HG02642 (cell line): ENCODE measurements around the gene PPP6R3.
A peak's percentile ranks its signal among the peaks of the same experiment; 100 is the strongest.
"Not testable (repeated sequence)": the region's sequence is repeated elsewhere in the genome, so short reads cannot be mapped to it uniquely, and the experiment has no call there.

Source experiments
- ATAC-seq: cut with Tn5 transposase; IDR thresholded peaks from one replicate; pipeline ENCODE4 v1.9.1; 2021; ENCODE audit warnings: mild to moderate bottlenecking; ENCODE audit not compliant: unreplicated experiment, poor library complexity

PPP6R3 gene

DNA sequence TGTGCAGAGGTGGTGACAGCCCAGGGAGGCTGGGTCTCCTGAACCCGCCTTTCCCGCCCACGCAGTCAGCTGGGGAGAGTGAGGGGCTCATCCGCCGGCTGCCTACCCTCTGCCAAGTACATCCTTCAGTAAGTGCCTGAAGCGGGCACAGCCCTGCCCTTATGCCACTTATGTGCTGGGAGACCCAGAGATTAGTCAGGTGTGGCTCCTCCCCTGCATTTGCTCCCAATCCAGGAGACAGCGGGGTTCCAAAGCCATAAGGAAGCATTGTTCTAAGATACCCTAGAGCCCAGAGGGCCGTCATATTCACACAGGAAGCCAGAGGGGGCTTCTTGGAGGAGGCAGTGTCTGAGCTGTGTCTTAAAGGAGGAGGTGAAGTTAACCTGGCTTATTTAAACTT is 5.8 kb upstream of the PPP6R3 start:
- no peak for ATAC-seq

DNA sequence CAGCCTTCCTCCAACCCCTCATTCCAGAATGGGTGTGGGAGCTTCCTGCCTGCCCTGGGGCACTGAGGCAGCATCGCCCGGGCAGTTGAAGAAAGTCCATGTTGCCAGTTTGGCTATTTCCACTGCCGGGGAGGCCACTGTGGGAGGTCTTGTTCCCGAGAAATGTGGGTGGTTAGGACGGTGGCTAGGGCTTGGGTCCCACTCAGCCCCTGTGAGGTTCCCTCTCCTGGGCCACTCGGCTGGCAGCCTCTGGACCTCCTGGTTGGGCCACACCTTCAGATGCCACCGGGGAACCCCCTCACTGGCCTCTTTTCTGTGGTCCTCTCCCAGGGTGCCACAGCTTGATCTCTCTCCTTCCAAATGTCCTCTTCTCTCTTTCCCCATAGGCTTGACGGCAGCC is 5.1 kb upstream of the PPP6R3 start:
- ATAC-seq: no peak

DNA sequence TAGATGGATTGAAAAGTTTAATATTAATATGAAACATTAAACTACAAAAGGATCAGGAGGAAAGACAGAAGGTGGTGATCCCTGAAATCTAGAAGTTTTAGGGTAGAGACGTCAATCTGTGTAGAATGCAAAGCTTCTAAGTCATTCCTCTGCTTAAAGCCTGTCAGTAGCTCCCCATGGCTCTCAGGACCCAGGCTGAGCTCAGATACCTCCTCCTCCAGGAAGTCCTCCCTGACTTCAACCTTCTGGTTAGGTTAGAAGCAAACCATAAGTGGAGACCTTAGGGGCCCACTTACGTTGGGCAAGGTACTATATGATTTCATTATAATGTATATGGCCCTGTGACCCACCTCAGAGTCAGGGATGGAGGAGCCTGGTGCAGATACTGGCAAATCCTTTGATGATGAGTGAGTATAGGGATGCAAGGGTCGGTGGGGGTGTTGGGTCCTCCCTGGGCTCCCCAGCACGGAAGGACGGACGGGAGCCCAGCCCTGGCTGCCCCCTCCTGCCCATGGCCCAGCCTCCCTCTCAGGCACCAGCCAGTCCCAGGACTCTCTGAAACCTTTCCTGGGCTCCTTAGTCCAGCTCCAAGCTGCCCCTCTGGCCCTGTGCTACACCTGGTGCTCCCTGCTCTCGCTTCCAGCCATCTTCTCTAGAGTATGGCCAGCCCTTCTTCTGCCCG is 3.2 kb upstream of the PPP6R3 start:
- no peak for ATAC-seq

DNA sequence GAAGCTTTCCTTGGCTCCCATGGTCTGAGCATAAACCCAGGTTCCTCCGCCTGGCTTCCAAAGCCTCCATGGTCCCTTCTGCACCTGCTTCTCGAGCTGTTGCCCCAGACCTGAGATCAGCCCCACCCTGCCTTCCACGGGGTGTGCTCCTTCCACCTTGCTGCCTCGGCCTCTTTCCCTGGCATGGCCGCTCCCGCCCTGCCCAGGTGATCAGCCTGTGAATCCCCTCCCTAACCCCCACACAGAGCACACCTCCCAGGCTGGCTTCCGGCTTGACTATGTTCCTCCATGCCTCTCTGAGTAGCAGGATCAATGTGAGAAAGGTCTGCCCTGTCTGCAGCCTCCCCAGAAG is 2.7 kb upstream of the PPP6R3 start:
- ATAC-seq: no peak

DNA sequence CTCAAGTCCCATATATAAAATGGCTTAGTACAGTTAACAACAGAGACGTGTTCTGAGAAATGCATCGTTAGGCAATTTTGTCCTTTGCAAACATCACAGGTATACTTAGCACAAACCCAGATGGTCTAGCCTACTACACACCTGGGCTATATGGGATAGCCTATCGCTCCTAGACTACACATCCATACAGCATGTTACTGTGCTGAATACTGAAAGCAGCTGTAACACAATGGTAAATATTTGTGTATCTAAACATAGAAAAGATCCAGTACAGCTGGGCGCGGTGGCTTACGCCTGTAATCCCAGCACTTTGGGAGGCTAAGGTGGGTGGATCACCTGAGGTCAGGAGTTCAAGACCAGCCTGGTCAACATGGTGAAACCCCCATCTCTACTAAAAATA is 2.2 kb upstream of the PPP6R3 start:
- not testable (repeated sequence) for ATAC-seq

DNA sequence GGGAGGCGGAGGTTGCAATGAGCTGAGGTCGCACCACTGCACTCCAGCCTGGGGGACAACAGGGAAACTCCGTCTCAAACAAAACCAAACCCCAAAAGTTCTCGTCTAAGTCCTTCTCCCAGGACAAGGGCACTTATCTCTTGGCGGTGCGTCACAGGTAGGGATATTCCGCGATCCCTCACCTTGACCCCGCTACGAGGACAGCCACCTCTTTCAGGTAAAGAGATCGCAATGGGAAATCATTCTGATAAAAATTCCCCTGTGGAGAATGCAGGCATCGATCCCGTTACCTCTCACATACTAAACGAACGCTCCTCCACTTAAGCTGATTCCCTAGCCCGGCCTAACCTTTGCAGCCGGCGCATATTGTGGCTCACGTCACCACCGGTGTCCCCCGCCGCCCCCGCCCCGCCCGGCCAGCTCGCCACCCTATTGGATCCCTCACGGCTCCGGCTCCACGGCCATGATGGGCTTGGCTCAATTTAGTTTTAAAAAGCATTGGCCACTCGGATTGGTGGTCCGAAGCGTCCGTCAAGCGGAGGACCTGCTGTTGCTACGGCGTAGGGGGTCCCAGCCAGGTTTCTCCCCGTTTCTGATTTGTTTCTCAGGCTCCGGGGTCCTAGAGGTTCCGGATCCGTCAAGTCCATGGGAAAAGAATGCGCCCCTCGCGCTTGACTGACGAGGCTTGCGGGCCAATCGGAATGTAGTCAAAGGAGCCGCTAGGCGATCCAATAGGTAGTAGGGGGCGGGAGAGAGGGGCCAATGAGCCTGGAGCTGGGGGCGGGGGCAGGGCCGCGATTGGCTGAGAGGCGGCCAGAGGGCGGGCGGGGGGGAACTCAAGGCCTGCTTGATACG is 439 bp upstream of the PPP6R3 start:
- ATAC-seq: peak; percentile 87

DNA sequence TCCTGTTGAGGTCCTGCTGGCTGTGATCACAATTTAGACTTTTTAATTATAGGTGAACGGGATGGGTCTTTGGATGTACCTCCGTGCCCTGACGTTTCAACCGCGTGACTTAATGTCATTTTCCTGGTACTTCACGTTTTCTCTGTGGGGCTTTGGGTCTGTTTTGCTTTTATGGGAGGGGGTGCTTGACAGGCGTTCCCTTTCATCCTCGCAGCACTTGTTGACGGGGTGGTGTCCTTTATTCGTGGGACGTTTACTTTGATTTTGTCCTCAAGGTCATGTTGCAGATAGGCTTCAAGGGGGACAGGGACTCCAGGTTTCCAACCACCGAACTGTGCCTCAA is 994 bp downstream of the PPP6R3 start:
- no peak for ATAC-seq

DNA sequence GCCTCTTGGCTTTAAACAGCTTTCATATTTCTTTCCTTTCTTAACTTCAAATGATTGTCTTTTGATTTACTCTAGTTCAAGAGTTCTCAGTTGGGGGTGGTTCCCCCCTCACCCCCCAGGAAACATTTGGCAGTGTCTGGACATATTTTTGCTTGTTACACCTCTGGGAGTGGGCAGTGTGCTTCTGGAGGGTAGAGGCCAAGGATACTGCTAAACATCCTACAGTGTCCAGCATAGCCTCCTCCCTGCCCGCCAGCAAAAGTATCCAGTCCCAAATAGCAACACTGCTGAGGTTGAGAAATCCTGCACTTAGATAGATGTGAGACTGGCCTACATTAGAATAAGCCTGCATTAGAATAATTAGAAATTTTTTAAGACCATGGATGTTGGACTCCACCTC is 3.2 kb downstream of the PPP6R3 start:
- no peak for ATAC-seq

DNA sequence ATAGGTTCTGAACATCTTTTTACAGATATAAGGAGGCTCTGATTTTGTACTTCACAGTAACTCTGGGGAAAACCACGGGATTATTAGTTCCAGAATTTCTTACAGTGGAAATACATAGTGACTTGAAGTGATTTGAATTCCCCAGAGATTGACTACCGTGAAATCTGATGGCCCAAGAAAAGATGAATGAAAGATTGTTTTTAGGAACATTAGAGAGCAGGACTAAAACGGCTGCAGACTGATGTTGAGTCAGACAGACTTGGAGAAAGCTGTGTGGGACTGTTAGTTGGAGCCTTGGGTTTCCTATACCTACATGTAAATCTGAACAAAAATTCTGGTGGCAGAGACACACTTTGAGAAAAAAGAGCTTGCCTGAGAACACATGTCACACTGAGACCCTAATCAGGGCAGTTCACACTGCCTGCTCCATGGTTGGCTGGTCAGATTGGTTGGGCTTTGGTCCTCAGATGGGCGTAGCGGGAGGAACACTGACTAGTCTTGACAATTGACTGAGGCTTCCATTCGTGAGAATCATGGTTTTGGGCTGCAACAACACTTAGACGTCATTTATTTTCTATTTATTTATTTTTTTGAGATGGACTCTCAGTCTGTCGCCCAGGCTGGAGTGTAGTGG is 6.8 kb downstream of the PPP6R3 start:
- no peak for ATAC-seq

DNA sequence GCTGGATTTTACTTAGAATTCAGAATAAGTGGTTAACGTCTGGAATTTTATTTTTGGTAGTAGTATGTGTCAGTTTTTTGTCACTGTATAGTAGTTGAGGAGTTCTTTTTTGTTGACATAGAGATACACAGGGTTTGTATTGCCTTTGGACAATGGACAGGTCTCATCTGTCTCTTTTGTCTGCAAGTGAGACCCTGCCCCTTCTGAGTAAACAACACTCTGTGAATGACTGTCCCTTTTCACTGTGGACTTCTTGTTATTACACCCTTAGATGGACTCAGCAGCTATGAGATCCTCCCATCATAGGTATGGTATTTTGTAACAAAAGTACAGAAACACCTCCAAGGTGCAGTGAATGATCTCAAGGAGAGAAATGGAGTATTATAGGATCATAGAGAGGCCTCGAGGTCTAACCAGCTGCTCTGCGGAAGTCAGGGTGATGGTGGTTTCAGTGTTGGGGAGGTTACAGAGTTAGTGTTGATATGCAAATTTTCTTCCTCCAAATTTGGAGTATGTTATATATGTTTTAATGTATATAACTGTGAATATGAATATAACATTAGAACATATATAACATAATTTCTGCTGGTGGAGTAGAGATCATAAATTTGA is 7.8 kb downstream of the PPP6R3 start:
- ATAC-seq: no peak

DNA sequence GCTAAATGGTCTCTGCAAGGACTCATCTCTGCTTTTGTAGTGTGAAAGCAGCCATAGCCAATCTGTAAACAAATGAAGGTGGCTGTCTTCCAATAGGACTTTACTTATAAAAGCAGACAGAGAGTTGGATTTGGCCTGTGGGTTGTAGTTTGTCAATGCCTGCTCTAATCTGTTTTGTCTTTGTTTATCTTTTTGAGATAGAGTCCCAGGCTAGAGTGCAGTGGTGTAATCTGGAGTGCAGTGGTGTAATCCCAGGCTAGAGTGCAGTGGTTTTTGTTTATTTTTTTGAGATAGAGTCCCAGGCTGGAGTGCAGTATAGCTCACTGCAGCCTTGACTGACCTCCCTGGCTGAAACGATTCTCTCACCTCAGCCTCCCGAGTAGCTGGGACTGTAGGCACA is 8.6 kb downstream of the PPP6R3 start:
- no peak for ATAC-seq

DNA sequence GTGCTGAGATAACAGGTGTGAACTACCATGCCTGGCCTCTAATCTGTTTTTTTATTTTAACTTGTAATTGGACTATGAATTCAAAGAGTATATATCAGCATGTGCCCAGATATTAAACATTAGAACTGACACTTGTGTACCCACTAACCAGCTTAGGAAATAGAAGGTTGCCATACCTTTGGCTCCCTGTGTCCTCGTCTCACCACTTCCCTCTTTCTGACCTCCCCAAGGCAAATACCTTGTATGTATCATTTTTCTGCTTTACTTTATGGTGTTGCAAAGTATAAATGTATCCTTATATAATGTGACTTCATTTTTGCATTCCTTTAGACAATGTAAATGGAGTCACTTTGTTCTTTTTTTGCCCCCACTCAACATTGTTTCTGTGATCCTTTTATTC is 9.1 kb downstream of the PPP6R3 start:
- ATAC-seq: no peak

DNA sequence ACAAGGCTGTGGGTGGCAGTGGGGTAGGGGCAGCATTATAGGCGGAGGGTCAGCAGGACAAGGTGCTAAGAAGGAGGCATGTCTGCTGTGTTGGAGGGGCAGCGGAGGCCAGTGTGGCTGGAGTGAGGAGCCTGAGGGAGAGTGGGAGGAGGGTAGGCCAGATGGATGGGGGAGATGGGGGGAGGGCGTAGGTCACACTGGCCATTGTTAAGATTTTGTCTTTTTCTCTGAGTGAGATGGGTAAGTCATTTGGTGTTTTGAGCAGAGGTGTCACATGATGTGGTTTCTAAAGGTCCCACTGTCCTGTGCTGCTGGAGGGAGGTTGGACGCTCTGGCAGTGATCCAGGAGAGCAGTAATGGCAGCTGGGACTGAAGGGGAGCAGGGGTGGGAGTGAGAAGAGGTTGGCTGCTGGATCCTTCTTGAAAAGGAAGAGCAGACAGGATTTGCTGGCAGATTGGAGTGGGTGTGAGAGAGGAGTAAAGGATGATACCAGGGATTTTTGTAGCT is 9.8 kb downstream of the PPP6R3 start:
- no peak for ATAC-seq

DNA sequence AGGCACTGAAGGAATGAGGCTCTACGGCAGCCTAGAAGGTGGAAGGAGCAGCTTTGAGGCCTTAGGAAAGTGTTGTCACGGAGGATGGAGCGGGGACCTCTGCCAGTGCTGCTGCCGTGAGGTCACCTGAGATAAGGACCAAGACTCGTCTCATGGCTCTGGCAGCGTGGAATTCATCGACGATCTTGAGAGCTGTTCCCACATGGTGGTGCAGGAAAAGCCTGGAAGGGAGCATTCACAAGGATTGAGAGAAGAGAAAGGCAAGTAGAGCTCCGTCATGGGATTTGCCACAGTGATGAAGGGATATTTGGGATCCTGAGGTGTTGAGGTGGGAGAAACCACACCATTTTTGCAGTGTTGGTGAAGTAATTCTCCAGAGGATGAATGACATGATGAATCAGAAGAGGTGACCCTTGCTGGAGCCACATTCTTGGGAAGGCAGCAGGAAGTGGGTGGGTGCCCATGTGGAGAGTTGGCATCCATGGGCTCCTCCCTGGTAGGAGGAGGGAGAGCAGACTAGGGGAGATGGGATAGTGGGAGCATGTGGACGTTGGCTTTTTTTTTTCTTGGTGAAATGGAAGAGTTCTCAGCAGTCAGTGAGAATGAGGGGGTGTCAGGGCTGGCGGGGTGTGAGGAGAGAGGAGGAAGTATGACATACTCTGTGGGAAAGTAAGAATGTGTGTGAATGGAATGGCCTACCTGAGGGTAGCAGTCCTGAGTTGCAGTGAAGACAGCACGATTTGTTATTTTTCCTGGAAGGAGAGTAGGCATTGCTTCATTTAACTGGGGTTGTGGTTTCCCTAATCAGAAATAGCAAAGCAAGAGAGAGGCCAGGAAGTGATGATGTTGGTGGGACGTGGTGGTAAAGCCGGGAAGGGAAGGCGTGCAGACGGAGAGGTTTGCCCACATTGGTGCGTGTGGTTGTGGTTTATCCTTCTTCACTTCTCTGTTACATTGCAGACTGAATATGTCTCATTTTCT is 11.1 kb downstream of the PPP6R3 start:
- no peak for ATAC-seq

DNA sequence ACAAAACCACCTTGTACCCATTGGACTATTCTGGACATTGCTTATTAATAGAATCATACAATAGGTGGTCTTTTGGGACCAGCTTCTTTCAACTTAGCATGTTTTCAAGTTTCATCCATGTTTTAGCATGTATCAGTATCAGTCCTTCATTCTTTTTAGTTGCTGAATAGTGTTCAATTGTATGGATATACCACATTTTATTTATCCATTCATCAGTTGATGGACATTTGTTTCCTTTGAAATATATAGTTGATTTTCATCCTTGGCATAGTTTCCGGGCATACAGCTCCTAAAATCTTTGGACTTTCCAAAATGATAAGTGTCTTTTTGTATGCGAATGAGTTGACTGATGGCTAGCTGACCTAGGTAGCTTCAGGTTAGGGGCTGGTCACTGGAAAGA is 12.2 kb downstream of the PPP6R3 start:
- ATAC-seq: no peak

DNA sequence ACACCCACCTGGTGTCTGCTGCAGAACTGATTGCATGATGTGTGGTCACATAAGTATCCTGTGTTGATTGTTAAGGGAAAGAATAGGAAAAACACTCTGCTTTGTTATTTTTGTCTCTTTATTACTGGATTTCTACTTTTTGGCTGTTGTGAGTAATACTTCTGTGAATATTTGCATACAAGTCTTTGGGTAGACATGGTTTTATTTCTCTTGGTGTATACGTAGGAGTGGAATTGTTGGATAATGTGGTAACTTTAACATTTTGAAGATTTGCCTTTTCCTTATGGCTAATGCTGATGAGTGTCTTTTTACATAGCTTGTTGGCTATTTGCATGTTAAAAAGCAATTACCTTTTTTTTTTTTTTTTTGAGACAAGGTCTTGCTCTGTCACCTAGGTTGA is 13.1 kb downstream of the PPP6R3 start:
- no peak for ATAC-seq

DNA sequence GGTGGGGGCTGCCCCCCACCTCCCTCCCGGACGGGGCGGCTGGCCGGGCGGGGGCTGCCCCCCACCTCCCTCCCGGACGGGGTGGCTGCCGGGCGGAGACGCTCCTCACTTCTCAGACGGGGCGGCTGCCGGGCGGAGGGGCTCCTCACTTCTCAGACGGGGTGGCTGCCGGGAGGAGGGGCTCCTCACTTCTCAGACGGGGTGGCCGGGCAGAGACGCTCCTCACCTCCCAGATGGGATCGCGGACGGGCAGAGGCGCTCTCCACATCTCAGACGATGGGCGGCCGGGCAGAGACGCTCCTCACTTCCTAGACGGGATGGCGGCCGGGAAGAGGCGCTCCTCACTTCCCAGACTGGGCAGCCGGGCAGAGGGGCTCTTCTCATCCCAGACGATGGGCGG is 15.1 kb downstream of the PPP6R3 start:
- not testable (repeated sequence) for ATAC-seq

DNA sequence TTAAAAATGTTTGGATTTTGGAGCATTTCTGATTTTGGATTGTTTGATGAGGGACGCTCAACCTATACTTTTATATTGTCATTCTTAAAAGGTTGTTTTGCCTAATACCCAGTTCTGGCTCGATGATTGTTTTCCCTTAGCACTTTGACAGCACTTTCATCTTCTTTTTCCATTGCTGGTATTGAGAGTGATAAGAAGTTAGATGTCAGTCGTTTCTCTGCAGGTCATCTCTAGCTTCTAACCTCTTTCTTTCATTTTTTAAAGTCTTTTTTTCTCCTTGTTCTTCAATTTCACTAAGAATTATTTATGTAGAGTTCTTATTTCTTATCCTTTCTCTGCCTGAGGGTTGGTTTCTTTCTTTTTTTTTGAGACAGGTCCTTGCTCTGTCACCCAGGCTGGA is 18.8 kb downstream of the PPP6R3 start:
- no peak for ATAC-seq

DNA sequence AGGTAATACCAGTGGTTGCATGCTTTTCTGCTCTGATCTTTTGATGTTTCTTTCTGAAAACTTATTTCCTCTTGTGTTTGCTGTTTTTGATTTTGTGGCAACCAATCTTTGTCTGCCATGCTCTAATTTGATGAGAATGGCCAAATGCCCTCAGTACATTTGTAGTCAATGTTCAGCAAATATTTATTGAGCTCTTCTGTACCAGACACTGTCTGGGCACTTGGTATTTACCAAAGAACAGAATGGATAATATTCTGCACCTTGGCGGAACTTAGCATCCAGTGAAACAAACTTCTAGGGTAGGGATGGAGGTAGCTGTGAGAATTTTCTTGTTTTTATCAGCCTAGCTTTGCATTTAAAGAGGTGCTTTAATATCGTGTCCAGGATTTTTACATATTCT is 19.6 kb downstream of the PPP6R3 start:
- no peak for ATAC-seq
